ENCODE measurements around the gene PGM2.

PGM2 gene

GRCh38 chr4:37889849-37890800, 63.6 kb downstream of the PGM2 start:
- H3K27ac ChIP-seq = no peak overlapping the region
- TF ChIP-seq ZFX (IDR thresholded peaks at IDR 0.05; ENCODE audit: borderline replicate concordance) = no peak
- TF ChIP-seq CTCF (IDR thresholded peaks at IDR 0.05) = peak; percentile 32

GRCh38 chr4:37890801-37891259, 64.3 kb downstream of the PGM2 start, which contains the start of gene TBC1D1:
Gene TBC1D1, plus strand, starts transcription at chr4:37891084. Its CDS starts 11,012 bp downstream, at chr4:37902096.
- H3K27ac ChIP-seq = no peak within 1 kb of the TSS
- TF ChIP-seq CTCF (IDR thresholded peaks at IDR 0.05) (no peak), ZFX (IDR thresholded peaks at IDR 0.05; ENCODE audit: borderline replicate concordance) (no peak)

- TF ChIP-seq CTCF (IDR thresholded peaks at IDR 0.05) (peak; percentile 10; the same call in 1 of the 2 replicates), ZFX (IDR thresholded peaks at IDR 0.05; ENCODE audit: borderline replicate concordance) (no peak)
- H3K27ac ChIP-seq = no peak overlapping the region
These were observed 65.0 kb downstream of the PGM2 start for GRCh38 chr4:37891260-37892159.

GRCh38 chr4:37892641-37893040, 66.2 kb downstream of the PGM2 start:
- H3K27ac ChIP-seq = no peak overlapping the region
- TF ChIP-seq ZFX (IDR thresholded peaks at IDR 0.05; ENCODE audit: borderline replicate concordance) (no peak), CTCF (IDR thresholded peaks at IDR 0.05) (no peak)

DNA sequence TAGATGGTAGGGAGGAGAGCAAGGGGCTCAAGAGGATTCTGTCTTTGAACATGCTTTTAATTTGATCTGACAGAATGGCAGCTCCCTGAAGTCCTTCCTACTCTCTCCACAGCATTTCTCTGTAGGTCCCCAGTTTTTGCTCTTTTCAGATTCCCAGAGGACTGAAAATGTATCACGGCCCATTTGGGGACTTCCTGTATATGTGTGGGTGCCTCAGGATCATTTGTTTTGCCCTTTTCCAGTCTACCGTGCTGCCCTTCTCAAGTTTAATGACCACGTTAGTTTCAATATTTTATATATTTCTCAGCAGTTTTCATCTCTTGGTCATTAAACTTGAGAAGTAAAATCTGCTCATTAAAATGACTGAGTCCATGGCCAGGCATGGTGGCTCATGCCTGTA, 66.7 kb downstream of the PGM2 start:
- H3K27ac ChIP-seq = no peak overlapping the region
- TF ChIP-seq ZFX (IDR thresholded peaks at IDR 0.05; ENCODE audit: borderline replicate concordance) (no peak), CTCF (IDR thresholded peaks at IDR 0.05) (no peak)

DNA sequence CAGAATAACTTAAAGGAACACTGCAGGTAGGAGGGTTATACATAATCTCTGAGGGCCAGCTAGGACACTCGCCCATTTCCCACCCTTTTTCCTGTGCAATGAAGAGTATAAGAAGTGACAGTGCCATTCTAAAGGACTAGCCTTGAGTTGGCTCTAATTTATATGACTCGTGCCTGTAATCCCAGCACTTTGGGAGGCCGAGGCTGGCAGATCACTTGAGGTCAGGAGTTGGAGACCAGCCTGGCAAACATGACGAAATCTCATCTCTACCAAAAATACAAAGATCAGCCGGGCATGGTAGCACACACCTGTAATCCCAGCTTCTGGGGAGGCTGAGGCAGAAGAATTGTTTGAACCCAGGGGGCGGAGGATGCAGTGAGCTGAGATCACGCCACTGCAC, 68.8 kb downstream of the PGM2 start:
- H3K27ac ChIP-seq = no peak overlapping the region
- TF ChIP-seq CTCF (IDR thresholded peaks at IDR 0.05) (no peak), ZFX (IDR thresholded peaks at IDR 0.05; ENCODE audit: borderline replicate concordance) (no peak)

All from 22Rv1 (cell line).